Smooth muscle cell (in vitro differentiated cells): ENCODE data around the gene IFNL1. TPM values are rescaled to one million over a fixed set of nuclear protein-coding genes. Genes with fewer than 3 reads are reported as not detected.
"Not testable (repeated sequence)": the region's sequence is repeated elsewhere in the genome, so short reads cannot be mapped to it uniquely, and the experiment has no call there.

Experiments
- DNase-seq: peaks from one replicate; lab custom pipeline; 2025; ENCODE audit not compliant: unreplicated experiment; lab: John Stamatoyannopoulos, UW
- H2AFZ ChIP-seq: fragments of 200-600 bp; sonication (generic); 2 replicates; pipeline ENCODE4 v1.6.0; 2016; ENCODE audit warnings: antibody characterized with exemption, low read depth, mild to moderate bottlenecking
- H3F3A ChIP-seq: fragments of 200-600 bp; sonication (generic); 2 replicates; pipeline ENCODE4 v1.6.0; 2017; ENCODE audit warnings: antibody characterized with exemption, low read depth
- H3K27ac ChIP-seq: fragments of 200-600 bp; sonication (generic); 2 replicates; pipeline ENCODE4 v1.5.1; 2016; ENCODE audit warnings: low read depth, mild to moderate bottlenecking
- H3K27me3 ChIP-seq: fragments of 200-600 bp; sonication (generic); 2 replicates; pipeline ENCODE4 v1.6.1; 2016; ENCODE audit warnings: low read depth, mild to moderate bottlenecking
- H3K36me3 ChIP-seq: fragments of 200-600 bp; sonication (generic); 2 replicates; pipeline ENCODE4 v1.5.1; 2016; ENCODE audit warnings: low read depth
- H3K4me1 ChIP-seq: fragments of 200-600 bp; sonication (generic); 2 replicates; pipeline ENCODE4 v1.5.1; 2016; ENCODE audit warnings: low read depth
- H3K4me2 ChIP-seq: fragments of 200-600 bp; sonication (generic); 2 replicates; pipeline ENCODE4 v1.6.0; 2016; ENCODE audit warnings: mild to moderate bottlenecking
- H3K4me3 ChIP-seq: fragments of 200-600 bp; sonication (generic); 2 replicates; pipeline ENCODE4 v1.5.1; 2016; ENCODE audit warnings: mild to moderate bottlenecking
- H3K79me2 ChIP-seq: fragments of 200-600 bp; sonication (generic); 2 replicates; pipeline ENCODE4 v1.6.0; 2016; ENCODE audit warnings: low read depth, mild to moderate bottlenecking
- H3K9ac ChIP-seq: fragments of 200-600 bp; sonication (generic); 2 replicates; pipeline ENCODE4 v1.6.0; 2016; ENCODE audit warnings: low read depth
- H3K9me3 ChIP-seq: fragments of 200-600 bp; sonication (generic); replicated peaks from 2 replicates; pipeline ENCODE4 v1.5.1; 2016; ENCODE audit warnings: low read depth
- H4K20me1 ChIP-seq: fragments of 200-600 bp; sonication (generic); 2 replicates; pipeline ENCODE4 v1.6.0; 2016; ENCODE audit warnings: low read depth
- CTCF ChIP-seq: fragments of 200-600 bp; sonication (generic); IDR thresholded peaks from 2 replicates; pipeline ENCODE4 v1.5.1; 2017; ENCODE audit warnings: borderline replicate concordance, mild to moderate bottlenecking, antibody characterized with exemption; ENCODE audit not compliant: insufficient read depth, poor library complexity, severe bottlenecking
- WGBS: methylation state at CpG from one replicate; pipeline ENCODE4 v1.1.7; 2016; ENCODE audit warnings: low lambda C conversion rate; 5-methylcytosine and 5-hydroxymethylcytosine counted together
- polyA plus RNA-seq: library from polyadenylated mRNA; unstranded; fragments of >200 nt; fragmentation: Nextera tagmentation; extraction: Ambion mirVana; gene quantifications from 2 replicates; pipeline ENCODE4 v1.2.1, GENCODE V29; 2016
- total RNA-seq: library from RNA; depleted of rRNA; stranded (reverse); fragments of >200 nt; gene quantifications from 2 replicates; pipeline ENCODE4 v1.2.3, GENCODE V29; 2014

Gene IFNL1
- total and polyA plus RNA-seq, 2 experiments from 2014 or later, result not detected

GRCh38 chr19:39339674-39340073 lies 43.5 kb downstream of the IFNL1 start:
- Histone ChIP-seq H3F3A (no peaks in the 10 kb centered on the region), H3K27me3 (no peaks in the 10 kb centered on the region), H3K4me3 (no peak overlapping the region), H3K9me3 (no peaks in the 10 kb centered on the region), H4K20me1 (peaks cover 19% of the 10 kb centered on the region), H3K79me2 (peaks cover 31% of the 10 kb centered on the region), H3K9ac (no peak overlapping the region), H3K36me3 (no peaks in the 10 kb centered on the region), H3K27ac (no peak overlapping the region), H3K4me2 (no peak overlapping the region), H2AFZ (no peak overlapping the region), H3K4me1 (peaks cover 18% of the 10 kb centered on the region)
- 97% methylated on average over 1 of the region's 1 CpG for WGBS
- no peak for DNase-seq
- TF ChIP-seq CTCF, result no peak

- not testable (repeated sequence) for H3K27me3 ChIP-seq, H3F3A ChIP-seq, DNase-seq, H3K4me3 ChIP-seq, H3K36me3 ChIP-seq, H3K27ac ChIP-seq, H3K9me3 ChIP-seq, H3K9ac ChIP-seq, H2AFZ ChIP-seq
- Histone ChIP-seq H3K4me2 (peak overlapping the region; percentile 92), H3K4me1 (peaks cover 18% of the 10 kb centered on the region), H3K79me2 (peaks cover 35% of the 10 kb centered on the region), H4K20me1 (peaks cover 24% of the 10 kb centered on the region)
- 83% methylated on average over 7 of the region's 7 CpGs for WGBS
These were observed 43.9 kb downstream of the IFNL1 start for GRCh38 chr19:39340156-39340555.

- Histone ChIP-seq H3K27ac (peak overlapping the region; percentile 72), H2AFZ (peak overlapping the region; percentile 67), H3K9me3 (no peaks in the 10 kb centered on the region), H3K4me2 (peak overlapping the region; percentile 92), H3K9ac (peak overlapping the region; percentile 71), H3K36me3 (no peaks in the 10 kb centered on the region), H3K4me1 (peaks cover 18% of the 10 kb centered on the region), H3F3A (no peaks in the 10 kb centered on the region), H3K27me3 (no peaks in the 10 kb centered on the region), H4K20me1 (peaks cover 34% of the 10 kb centered on the region), H3K79me2 (peaks cover 44% of the 10 kb centered on the region), H3K4me3 (peak overlapping the region; percentile 70)
- no peak for TF ChIP-seq CTCF
- DNase-seq, result no peak
- WGBS, result 9% methylated on average over 14 of the region's 17 CpGs
These were observed 45.0 kb downstream of the IFNL1 start for GRCh38 chr19:39341129-39341718.

GRCh38 chr19:39341719-39342604 lies 45.8 kb downstream of the IFNL1 start, which contains the start of gene SAMD4B:
Gene SAMD4B, plus strand, starts transcription at chr19:39342421. Its CDS starts 14,473 bp downstream, at chr19:39356894.
- no peaks in the 10 kb centered on the region for H3F3A ChIP-seq
- peak within 1 kb of the TSS; percentile 100 for H3K9ac ChIP-seq
- H3K36me3 ChIP-seq, result no peaks in the 10 kb centered on the region
- DNase-seq, result peak; percentile 97
- H3K4me2 ChIP-seq, result peak within 1 kb of the TSS; percentile 100
- H3K4me3 ChIP-seq, result peak within 1 kb of the TSS; percentile 97
- peak; percentile 58 for TF ChIP-seq CTCF
- no peaks in the 10 kb centered on the region for H3K9me3 ChIP-seq
- H4K20me1 ChIP-seq, result peaks cover 42% of the 10 kb centered on the region
- H3K27ac ChIP-seq, result peak within 1 kb of the TSS; percentile 79
- under 1% methylated on average over 50 of the region's 105 CpGs for WGBS
- H2AFZ ChIP-seq, result peak within 1 kb of the TSS; percentile 67
- H3K79me2 ChIP-seq, result peaks cover 52% of the 10 kb centered on the region
- no peaks in the 10 kb centered on the region for H3K27me3 ChIP-seq
- H3K4me1 ChIP-seq, result peaks cover 18% of the 10 kb centered on the region
